SKM-1 (cell line): ENCODE data around the gene ITPRIP.
A peak's percentile ranks its signal among the peaks of the same experiment; 100 is the strongest.

Experiments used
- DNase-seq: peaks from one replicate; lab custom pipeline; 2025; ENCODE audit not compliant: unreplicated experiment; lab: John Stamatoyannopoulos, UW

ITPRIP gene

DNA sequence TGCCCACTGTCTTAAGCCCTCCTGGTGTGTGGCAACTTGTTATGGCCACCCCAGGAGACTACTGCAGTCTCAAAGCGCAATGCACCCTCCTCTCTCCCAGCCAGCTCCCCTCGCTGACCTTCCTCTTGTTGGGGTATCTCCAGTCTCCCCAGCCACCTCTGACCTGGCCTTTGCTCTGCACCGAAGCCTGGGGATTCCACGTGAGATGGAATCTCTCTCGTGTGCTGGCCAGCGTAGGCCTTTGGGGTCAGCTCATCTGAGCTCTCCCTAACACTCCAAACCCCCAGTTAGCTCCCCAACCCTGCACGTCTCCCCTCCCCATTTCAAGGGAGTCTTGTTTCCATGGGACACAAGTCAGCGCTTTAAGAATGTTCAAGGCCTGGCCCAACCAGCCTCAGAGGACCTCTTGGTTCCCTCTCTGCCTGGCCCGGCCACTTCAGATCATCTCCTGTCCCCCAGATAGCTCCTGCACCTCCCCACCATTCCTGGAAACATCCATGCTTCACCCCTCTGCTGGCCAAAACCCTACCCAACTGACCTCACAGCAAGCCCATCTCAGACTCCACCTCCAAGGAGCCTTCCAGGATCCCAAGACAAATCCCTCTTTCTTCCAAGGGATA is 11.2 kb downstream of the ITPRIP start:
- no peak for DNase-seq

- DNase-seq: no peak
These were observed 12.5 kb downstream of the ITPRIP start for GRCh38 chr10:104325436-104326435.

DNA sequence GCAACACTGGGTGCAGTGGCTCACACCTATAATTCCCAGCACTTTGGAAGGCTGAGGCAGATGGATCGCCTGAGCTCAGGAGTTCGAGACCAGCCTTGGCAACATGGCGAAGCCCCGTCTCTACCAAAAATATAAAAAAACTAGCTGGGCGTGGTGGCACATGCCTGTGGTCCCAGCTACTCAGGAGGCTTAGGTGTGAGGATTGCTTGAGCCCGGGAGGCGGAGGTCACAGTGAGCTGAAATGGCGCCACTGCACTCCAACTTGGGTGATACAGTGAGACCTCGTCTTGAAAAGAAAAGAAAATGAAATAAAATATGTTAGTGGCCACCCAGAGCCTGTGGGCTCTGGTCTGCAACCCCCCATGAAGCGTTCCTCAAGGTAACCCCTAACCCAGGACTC is 13.3 kb downstream of the ITPRIP start:
- DNase-seq: no peak

GRCh38 chr10:104324221-104324686 is 14.0 kb downstream of the ITPRIP start:
- peak; percentile 91 for DNase-seq

- peak; percentile 41 for DNase-seq
These were observed 14.5 kb downstream of the ITPRIP start for GRCh38 chr10:104323760-104324201.

DNA sequence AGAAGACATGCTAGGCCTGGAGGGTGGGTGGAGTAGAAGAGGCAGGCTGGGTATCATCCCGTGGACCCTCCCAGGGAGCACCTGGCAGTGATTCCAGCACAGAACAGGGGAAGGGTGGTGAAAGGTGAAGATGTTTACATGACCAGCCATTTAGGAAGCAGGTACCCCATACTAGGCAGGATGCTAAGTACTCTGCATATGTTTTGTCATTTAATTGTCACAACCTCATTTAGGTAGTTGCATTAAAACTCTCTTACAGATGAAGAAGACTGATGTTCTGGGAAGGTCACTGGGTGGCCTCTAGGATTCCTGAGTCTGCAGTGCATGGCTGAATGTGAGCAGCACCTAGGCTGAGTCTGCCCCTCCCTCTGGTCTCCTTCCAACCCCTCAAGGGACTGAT is 15.2 kb downstream of the ITPRIP start:
- no peak for DNase-seq

- peak; percentile 46 for DNase-seq
These were observed 15.9 kb downstream of the ITPRIP start for GRCh38 chr10:104322416-104322782.

GRCh38 chr10:104321725-104322415 is 16.4 kb downstream of the ITPRIP start:
- no peak for DNase-seq

DNA sequence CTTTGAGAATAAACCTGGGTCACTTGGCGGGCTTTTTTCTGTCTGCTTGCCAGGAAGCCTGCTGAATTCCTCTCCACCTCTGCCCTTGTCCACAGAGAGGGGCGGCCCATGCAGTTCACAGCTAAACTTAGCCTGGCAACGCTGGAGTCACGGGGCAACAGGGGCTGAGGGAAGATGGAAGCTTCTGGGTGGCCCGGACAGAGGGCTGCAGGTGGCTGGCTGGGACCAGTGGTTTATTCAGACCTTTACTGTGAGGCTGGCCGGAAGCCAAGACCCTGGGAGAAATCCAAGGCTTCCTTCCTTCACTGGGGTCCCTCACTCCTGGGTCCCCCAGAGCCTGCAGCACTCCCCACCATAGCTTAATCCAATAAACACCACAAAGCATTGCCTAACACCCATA is 17.0 kb downstream of the ITPRIP start:
- DNase-seq: no peak

DNA sequence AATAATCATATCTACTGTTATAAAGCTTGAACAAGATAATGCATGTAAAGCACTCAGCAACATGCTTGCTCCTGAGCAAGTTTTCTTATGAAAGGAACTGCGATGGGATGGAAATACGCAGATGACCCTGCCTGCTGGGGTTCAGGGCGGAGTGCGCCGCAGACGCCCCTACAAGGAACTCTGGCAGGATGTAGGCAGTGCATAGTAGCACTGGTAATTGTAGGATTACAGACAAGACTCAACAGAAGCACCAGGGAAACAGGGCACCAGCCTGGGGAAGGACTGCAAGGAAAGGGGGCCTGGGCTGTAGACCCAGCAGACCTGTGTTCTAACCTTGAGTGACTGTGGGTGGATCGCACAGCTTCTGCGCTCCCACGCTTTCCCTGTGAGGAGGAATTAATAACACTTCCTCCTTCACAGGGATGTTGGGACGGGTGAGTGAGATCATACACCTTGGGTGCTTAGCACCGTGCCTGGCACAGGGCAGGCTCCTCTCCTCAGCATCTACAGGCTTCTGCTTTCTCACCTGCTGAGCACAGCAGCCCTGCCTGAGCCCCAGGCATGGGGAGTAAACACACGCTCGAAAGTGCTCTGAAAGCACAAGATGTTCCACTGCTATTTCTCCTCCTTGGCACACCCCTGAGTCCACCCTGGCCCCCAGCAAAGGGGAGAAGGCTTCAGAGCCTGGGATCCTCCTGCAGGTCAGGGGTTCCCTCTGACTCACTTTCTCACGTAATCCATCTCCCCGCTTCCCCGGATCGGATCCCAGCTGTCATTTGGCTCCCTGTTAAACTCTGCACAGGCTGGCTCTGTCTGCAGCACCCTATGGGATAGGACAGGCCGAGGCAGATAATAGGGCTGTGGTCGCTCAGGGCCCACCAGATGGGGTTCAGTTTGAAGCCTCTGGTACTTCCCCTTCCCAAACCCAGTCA is 19.2 kb downstream of the ITPRIP start:
- no peak for DNase-seq

DNA sequence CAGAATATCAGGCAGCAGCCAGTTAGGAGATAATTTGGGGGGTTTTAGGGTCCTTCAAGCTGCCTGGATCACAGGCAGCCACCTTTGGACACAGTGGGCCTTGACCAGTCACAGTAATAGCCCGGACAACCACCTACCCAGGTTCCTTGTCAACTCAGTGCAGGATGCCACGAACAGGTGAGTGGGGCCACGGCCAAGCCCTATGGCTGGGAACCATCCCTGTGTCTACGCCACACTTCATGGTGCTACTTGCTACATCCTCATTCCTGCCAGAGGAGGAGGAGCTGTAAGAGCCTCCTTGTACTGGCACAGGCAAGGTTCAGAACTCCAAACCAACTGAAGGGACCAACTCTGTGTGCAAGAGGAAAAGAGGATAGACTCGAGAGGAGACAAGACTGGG is 19.9 kb downstream of the ITPRIP start:
- DNase-seq: no peak

DNA sequence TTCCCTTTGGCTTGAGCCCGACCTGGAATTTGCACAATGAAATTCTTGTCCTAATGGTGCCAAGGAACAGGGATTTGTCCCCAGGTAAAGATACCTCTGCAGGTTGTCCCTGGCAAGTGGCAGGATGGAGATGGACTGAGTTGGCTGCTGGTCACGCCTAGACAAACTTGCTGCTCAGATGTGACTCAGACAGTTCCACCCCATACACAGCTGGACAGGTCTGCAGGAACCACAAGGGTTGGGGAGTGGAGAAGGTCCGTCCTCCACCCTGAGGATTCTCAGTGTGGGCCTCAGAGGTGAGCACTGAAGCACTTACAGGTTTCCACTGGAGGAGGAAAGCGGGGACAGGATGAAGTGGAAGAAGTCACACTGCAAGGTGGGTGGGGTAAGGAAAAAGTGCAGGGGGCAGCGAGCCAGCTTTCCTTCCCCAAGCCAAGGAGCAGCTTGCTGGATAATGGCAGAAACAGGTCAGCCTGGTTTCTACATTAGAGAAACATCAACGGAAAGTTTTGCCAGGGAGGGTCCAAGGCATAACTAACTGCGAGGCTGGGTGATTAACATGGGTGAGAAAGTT is 20.5 kb downstream of the ITPRIP start:
- DNase-seq: no peak

GRCh38 chr10:104317269-104317710 is 21.0 kb downstream of the ITPRIP start:
- no peak for DNase-seq

- DNase-seq: no peak
These were observed 21.8 kb downstream of the ITPRIP start for GRCh38 chr10:104316321-104317099.

DNA sequence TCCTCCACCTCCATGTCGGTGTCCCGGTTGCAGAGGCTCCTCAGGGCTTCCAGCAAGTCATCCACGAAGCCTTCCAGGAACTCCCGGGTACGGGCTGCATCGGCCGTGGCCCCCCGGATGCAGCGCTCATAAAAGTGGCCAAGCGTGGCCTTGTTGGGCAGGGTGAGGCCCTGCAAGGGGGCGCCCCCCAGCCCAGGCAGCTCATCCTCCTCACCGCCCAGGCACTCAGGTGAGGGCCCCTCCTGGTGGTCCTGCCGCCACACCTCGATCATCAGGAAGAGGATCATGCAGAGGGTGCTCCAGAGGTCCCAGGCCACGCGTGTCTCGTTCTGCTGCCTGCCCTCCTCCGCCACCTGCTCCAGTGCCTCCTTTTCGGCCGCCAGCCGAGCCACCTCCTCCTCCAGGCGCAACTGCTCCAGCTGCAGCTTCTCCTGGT is 22.8 kb downstream of the ITPRIP start:
- no peak for DNase-seq

GRCh38 chr10:104314591-104315485 is 23.4 kb downstream of the ITPRIP start:
- DNase-seq: no peak

GRCh38 chr10:104311184-104311720 is 27.0 kb downstream of the ITPRIP start:
- no peak for DNase-seq
